OCI-LY1 (cell line): Measurements from ENCODE around the gene GOLGA1.

Experiments used
- H2AFZ ChIP-seq: fragments of 200-600 bp; sonication (generic), shearing (Covaris generic); 2 replicates; pipeline ENCODE4 v1.6.0; 2014; ENCODE audit warnings: antibody characterized with exemption, mild to moderate bottlenecking, low read length
- H3F3A ChIP-seq: fragments of 200-600 bp; sonication (generic), shearing (Covaris generic); 2 replicates; pipeline ENCODE4 v1.6.0; 2014; ENCODE audit warnings: mild to moderate bottlenecking, antibody characterized with exemption, low read length, moderate library complexity; ENCODE audit not compliant: insufficient read depth
- H3K27ac ChIP-seq: fragments of 200-600 bp; sonication (generic); 2 replicates; pipeline ENCODE4 v1.5.1; 2014; ENCODE audit warnings: low read length, mixed run types, mild to moderate bottlenecking, low read depth; ENCODE audit not compliant: poor library complexity, severe bottlenecking
- H3K27me3 ChIP-seq: fragments of 200-600 bp; sonication (generic); 2 replicates; pipeline ENCODE4 v1.6.0; 2014; ENCODE audit warnings: antibody characterized with exemption, mild to moderate bottlenecking, low read length, moderate library complexity; ENCODE audit not compliant: insufficient read depth
- H3K36me3 ChIP-seq: fragments of 200-600 bp; sonication (generic); 2 replicates; pipeline ENCODE4 v1.6.1; 2014; ENCODE audit warnings: mild to moderate bottlenecking, antibody characterized with exemption, low read length, moderate library complexity, mixed read lengths; ENCODE audit not compliant: insufficient read depth
- H3K4me1 ChIP-seq: fragments of 200-600 bp; sonication (generic); 2 replicates; pipeline ENCODE4 v1.5.1; 2014; ENCODE audit warnings: mild to moderate bottlenecking, low read length, moderate library complexity; ENCODE audit not compliant: insufficient read depth, severe bottlenecking
- H3K4me2 ChIP-seq: fragments of 200-600 bp; sonication (generic), shearing (Covaris generic); 2 replicates; pipeline ENCODE4 v1.6.1; 2014; ENCODE audit warnings: low read length
- H3K4me3 ChIP-seq: fragments of 200-600 bp; sonication (generic); 2 replicates; pipeline ENCODE4 v1.5.1; 2014; ENCODE audit warnings: low read length, low read depth, mild to moderate bottlenecking, mixed read lengths; ENCODE audit not compliant: poor library complexity, severe bottlenecking
- H3K79me2 ChIP-seq: fragments of 200-600 bp; shearing (Covaris generic); 2 replicates; pipeline ENCODE4 v1.6.1; 2016; ENCODE audit warnings: mixed run types, low read length, mixed read lengths; ENCODE audit not compliant: insufficient read depth
- H3K9ac ChIP-seq: fragments of 200-600 bp; sonication (generic), shearing (Covaris generic); 2 replicates; pipeline ENCODE4 v1.6.1; 2014; ENCODE audit warnings: mild to moderate bottlenecking, low read length, mixed read lengths
- H3K9me2 ChIP-seq: fragments of 200-600 bp; sonication (generic), shearing (Covaris generic); 2 replicates; pipeline ENCODE4 v1.6.1; 2014; ENCODE audit warnings: low read depth, mild to moderate bottlenecking, low read length, mixed read lengths
- H3K9me3 ChIP-seq: fragments of 200-600 bp; shearing (Covaris generic); 2 replicates; pipeline ENCODE4 v1.6.1; 2014; ENCODE audit warnings: low read length, mixed read lengths
- H4K20me1 ChIP-seq: fragments of 200-600 bp; sonication (generic), shearing (Covaris generic); 2 replicates; pipeline ENCODE4 v1.6.0; 2016; ENCODE audit warnings: mild to moderate bottlenecking, low read length; ENCODE audit not compliant: insufficient read depth
- CTCF ChIP-seq: fragments of 200-600 bp; sonication (generic), shearing (Covaris generic); IDR thresholded peaks from 2 replicates; pipeline ENCODE4 v1.5.1; 2017; ENCODE audit warnings: mild to moderate bottlenecking, antibody characterized with exemption, low read length, moderate library complexity, mixed read lengths
- EZH2 ChIP-seq: fragments of 200-600 bp; sonication (generic), shearing (Covaris generic); IDR thresholded peaks from 2 replicates; pipeline ENCODE4 v1.8.0; 2017; ENCODE audit warnings: borderline replicate concordance, mixed run types, mild to moderate bottlenecking, antibody characterized with exemption, low read length, moderate library complexity, mixed read lengths

GOLGA1 gene

GRCh38 chr9:124975131-124975530 is 34.2 kb upstream of the GOLGA1 start:
- no peak overlapping the region for H3K4me2 ChIP-seq
- no peaks in the 10 kb centered on the region for H3K4me1 ChIP-seq
- H3K79me2 ChIP-seq = no peaks in the 10 kb centered on the region
- H3K9me3 ChIP-seq = no peaks in the 10 kb centered on the region
- H3K27me3 ChIP-seq = no peaks in the 10 kb centered on the region
- peaks cover 50% of the 10 kb centered on the region for H3K36me3 ChIP-seq
- no peaks in the 10 kb centered on the region for H4K20me1 ChIP-seq
- TF ChIP-seq CTCF (no peak), EZH2 (no peak)
- H3K9me2 ChIP-seq = no peaks in the 10 kb centered on the region
- no peak overlapping the region for H3K27ac ChIP-seq
- H3K9ac ChIP-seq = no peak overlapping the region
- H3F3A ChIP-seq = no peaks in the 10 kb centered on the region
- H3K4me3 ChIP-seq = no peak overlapping the region
- no peak overlapping the region for H2AFZ ChIP-seq

- Histone ChIP-seq H3K4me2 (no peak overlapping the region), H3K4me3 (no peak overlapping the region), H3K27me3 (no peaks in the 10 kb centered on the region), H3K9me3 (no peaks in the 10 kb centered on the region), H3K27ac (no peak overlapping the region), H3K79me2 (no peaks in the 10 kb centered on the region), H3K4me1 (no peaks in the 10 kb centered on the region), H3K9ac (no peak overlapping the region), H4K20me1 (no peaks in the 10 kb centered on the region), H3F3A (no peaks in the 10 kb centered on the region), H3K36me3 (peaks cover 61% of the 10 kb centered on the region), H2AFZ (no peak overlapping the region), H3K9me2 (no peaks in the 10 kb centered on the region)
- no peak for TF ChIP-seq CTCF
- no peak for TF ChIP-seq EZH2
Measured at GRCh38 chr9:124973807-124974206, 32.9 kb upstream of the GOLGA1 start.

GRCh38 chr9:124972241-124972770 is 31.4 kb upstream of the GOLGA1 start:
- no peak for TF ChIP-seq CTCF
- TF ChIP-seq EZH2 = no peak
- H3F3A ChIP-seq = no peaks in the 10 kb centered on the region
- H3K9ac ChIP-seq = no peak overlapping the region
- H3K4me1 ChIP-seq = no peaks in the 10 kb centered on the region
- no peaks in the 10 kb centered on the region for H3K9me2 ChIP-seq
- no peaks in the 10 kb centered on the region for H3K27me3 ChIP-seq
- no peak overlapping the region for H3K4me3 ChIP-seq
- no peak overlapping the region for H2AFZ ChIP-seq
- H3K79me2 ChIP-seq = no peaks in the 10 kb centered on the region
- H3K9me3 ChIP-seq = no peaks in the 10 kb centered on the region
- H3K27ac ChIP-seq = no peak overlapping the region
- H3K4me2 ChIP-seq = no peak overlapping the region
- peaks cover 75% of the 10 kb centered on the region for H3K36me3 ChIP-seq
- no peaks in the 10 kb centered on the region for H4K20me1 ChIP-seq
